H1 (cell line): ENCODE results near the gene MAPKAPK2.

ENCODE experiments used
- NRF1 ChIP-seq: IDR thresholded peaks from 2 replicates; pipeline ENCODE4 v1.6.1; 2011; ENCODE audit warnings: mild to moderate bottlenecking, low read depth, low read length, improper control_type of control experiment
- POLR2A ChIP-seq, 2 experiments: IDR thresholded peaks; 1 replicate in 1 of 2; 2 replicates in 1 of 2; pipeline ENCODE4 v1.6.1; 2011; ENCODE audit warnings: low read depth in 2 of 2, low read length in 2 of 2, mild to moderate bottlenecking in 2 of 2; ENCODE audit errors: control extremely low read depth in 1 of 2
- SP1 ChIP-seq: IDR thresholded peaks from 2 replicates; pipeline ENCODE4 v1.6.1; 2011; ENCODE audit warnings: low read depth, low read length
- YY1 ChIP-seq: IDR thresholded peaks from 2 replicates; pipeline ENCODE4 v1.6.1; 2011; ENCODE audit warnings: low read depth, mild to moderate bottlenecking, low read length
- TF ChIP-seq, protein P1 (sequence below), 3 experiments: IDR thresholded peaks; 1 replicate in 2 of 3; 2 replicates in 1 of 3; pipeline versions ENCODE4 v1.5.1 to v1.6.1; 2011; ENCODE audit warnings: low read length in 3 of 3, mild to moderate bottlenecking in 3 of 3, inconsistent platforms in 2 of 3, low read depth in 1 of 3, moderate library complexity in 1 of 3; ENCODE audit not compliant: insufficient read depth in 1 of 3; ENCODE audit errors: control extremely low read depth in 1 of 3

- TF ChIP-seq POLR2A (IDR thresholded peaks at IDR 0.05; ENCODE audit: control extremely low read depth in 1 of 2, low read depth in 2 of 2, low read length in 2 of 2) (no peak), SP1 (no peak), NRF1 (no peak), YY1 (no peak)
- TF ChIP-seq, protein P1, sequence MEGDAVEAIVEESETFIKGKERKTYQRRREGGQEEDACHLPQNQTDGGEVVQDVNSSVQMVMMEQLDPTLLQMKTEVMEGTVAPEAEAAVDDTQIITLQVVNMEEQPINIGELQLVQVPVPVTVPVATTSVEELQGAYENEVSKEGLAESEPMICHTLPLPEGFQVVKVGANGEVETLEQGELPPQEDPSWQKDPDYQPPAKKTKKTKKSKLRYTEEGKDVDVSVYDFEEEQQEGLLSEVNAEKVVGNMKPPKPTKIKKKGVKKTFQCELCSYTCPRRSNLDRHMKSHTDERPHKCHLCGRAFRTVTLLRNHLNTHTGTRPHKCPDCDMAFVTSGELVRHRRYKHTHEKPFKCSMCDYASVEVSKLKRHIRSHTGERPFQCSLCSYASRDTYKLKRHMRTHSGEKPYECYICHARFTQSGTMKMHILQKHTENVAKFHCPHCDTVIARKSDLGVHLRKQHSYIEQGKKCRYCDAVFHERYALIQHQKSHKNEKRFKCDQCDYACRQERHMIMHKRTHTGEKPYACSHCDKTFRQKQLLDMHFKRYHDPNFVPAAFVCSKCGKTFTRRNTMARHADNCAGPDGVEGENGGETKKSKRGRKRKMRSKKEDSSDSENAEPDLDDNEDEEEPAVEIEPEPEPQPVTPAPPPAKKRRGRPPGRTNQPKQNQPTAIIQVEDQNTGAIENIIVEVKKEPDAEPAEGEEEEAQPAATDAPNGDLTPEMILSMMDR (IDR thresholded peaks at IDR 0.05; ENCODE audit: control extremely low read depth in 1 of 3, insufficient read depth in 1 of 3, low read depth in 1 of 3, low read length in 3 of 3) = no peak
Measured at GRCh38 chr1:206699000-206699586, 14.4 kb downstream of the MAPKAPK2 start.
